ENCODE measurements around the gene IFT172.
A peak's percentile ranks its signal among the peaks of the same experiment; 100 is the strongest.
"Not testable (repeated sequence)": the region's sequence is repeated elsewhere in the genome, so short reads cannot be mapped to it uniquely, and the experiment has no call there.

Gene IFT172, protein sequence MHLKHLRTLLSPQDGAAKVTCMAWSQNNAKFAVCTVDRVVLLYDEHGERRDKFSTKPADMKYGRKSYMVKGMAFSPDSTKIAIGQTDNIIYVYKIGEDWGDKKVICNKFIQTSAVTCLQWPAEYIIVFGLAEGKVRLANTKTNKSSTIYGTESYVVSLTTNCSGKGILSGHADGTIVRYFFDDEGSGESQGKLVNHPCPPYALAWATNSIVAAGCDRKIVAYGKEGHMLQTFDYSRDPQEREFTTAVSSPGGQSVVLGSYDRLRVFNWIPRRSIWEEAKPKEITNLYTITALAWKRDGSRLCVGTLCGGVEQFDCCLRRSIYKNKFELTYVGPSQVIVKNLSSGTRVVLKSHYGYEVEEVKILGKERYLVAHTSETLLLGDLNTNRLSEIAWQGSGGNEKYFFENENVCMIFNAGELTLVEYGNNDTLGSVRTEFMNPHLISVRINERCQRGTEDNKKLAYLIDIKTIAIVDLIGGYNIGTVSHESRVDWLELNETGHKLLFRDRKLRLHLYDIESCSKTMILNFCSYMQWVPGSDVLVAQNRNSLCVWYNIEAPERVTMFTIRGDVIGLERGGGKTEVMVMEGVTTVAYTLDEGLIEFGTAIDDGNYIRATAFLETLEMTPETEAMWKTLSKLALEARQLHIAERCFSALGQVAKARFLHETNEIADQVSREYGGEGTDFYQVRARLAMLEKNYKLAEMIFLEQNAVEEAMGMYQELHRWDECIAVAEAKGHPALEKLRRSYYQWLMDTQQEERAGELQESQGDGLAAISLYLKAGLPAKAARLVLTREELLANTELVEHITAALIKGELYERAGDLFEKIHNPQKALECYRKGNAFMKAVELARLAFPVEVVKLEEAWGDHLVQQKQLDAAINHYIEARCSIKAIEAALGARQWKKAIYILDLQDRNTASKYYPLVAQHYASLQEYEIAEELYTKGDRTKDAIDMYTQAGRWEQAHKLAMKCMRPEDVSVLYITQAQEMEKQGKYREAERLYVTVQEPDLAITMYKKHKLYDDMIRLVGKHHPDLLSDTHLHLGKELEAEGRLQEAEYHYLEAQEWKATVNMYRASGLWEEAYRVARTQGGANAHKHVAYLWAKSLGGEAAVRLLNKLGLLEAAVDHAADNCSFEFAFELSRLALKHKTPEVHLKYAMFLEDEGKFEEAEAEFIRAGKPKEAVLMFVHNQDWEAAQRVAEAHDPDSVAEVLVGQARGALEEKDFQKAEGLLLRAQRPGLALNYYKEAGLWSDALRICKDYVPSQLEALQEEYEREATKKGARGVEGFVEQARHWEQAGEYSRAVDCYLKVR (N-terminal part only)

DNA sequence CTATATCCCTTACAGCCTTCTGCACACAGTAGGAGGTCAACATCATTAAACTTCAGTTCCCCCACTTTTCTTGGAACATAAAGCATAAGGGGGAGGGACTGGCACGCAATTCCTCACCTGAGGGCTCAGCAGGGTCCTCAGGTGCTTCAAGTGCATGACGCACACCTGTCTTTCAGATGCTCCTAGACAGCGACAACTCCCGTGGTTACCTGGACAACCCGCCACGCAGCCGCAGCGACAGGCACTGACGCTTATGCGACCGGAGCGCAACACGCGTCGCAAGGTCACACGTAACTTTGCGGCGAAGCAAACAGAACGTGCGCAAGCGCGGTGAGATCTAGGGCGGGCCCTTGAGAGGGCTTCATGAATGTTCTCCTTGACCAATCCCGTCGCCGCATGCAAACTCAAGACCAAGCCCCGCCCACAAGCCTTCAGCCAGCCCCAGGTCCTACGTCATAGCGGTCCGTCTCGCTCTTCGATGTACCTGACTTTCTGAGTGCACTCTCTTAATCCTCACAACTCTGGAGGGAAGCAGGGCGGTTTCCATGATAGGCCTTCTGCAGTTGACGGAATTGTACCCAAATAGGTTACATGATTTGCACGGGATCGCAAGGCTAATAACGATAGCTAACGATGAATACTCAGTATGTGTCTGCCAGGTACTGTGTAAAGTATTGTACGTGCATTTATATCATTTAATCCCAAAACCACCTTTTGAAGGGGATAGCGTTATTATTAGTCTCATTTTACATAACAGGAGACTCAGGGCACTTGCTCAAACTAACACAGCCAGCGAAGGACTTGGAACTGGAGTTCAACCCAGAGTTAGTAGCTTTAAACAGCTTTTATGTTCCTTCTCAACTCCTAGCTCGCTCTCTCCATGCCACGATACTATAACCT lies at the start of gene IFT172:
IFT172 (minus strand) TSS at position 246 of the 900 bp plus-strand sequence; CDS start at position 156, 90 bp downstream.
- TF ChIP-seq, protein P1, sequence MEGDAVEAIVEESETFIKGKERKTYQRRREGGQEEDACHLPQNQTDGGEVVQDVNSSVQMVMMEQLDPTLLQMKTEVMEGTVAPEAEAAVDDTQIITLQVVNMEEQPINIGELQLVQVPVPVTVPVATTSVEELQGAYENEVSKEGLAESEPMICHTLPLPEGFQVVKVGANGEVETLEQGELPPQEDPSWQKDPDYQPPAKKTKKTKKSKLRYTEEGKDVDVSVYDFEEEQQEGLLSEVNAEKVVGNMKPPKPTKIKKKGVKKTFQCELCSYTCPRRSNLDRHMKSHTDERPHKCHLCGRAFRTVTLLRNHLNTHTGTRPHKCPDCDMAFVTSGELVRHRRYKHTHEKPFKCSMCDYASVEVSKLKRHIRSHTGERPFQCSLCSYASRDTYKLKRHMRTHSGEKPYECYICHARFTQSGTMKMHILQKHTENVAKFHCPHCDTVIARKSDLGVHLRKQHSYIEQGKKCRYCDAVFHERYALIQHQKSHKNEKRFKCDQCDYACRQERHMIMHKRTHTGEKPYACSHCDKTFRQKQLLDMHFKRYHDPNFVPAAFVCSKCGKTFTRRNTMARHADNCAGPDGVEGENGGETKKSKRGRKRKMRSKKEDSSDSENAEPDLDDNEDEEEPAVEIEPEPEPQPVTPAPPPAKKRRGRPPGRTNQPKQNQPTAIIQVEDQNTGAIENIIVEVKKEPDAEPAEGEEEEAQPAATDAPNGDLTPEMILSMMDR (IDR thresholded peaks at IDR 0.05; ENCODE audit: low read depth, low read length) = no peak
- peak within 1 kb of the TSS; percentile 69 to 88 for H3K4me3 ChIP-seq (replicated peaks in 1 of 2; ENCODE audit: low read depth in 2 of 2, low read length in 2 of 2)
- DNase-seq (ENCODE audit: low read depth in 2 of 2) = peak; percentile 98 to 99

DNA sequence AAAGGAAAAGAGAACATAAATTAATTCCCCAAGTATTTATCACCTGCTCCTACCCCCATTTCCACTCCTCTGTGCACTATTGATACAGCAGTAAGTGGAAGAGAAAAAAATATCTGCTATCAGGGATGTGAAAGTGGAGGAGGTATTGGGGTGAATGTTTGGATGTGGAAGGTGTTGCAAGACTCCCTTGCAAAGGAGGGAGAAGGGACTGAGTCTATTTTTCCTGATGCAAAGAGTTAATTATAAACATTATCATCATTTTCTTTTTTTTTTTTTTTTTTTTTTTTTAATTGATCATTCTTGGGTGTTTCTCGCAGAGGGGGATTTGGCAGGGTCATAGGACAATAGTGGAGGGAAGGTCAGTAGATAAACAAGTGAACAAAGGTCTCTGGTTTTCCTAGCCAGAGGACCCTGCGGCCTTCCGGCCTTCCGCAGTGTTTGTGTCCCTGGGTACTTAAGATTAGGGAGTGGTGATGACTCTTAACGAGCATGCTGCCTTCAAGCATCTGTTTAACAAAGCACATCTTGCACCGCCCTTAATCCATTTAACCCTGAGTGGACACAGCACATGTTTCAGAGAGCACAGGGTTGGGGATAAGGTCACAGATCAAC lies 49.4 kb upstream of the IFT172 start:
- DNase-seq (ENCODE audit: low read depth in 2 of 2); H3K4me3 ChIP-seq (replicated peaks in 1 of 2; ENCODE audit: low read depth in 2 of 2, low read length in 2 of 2): not testable (repeated sequence)

DNA sequence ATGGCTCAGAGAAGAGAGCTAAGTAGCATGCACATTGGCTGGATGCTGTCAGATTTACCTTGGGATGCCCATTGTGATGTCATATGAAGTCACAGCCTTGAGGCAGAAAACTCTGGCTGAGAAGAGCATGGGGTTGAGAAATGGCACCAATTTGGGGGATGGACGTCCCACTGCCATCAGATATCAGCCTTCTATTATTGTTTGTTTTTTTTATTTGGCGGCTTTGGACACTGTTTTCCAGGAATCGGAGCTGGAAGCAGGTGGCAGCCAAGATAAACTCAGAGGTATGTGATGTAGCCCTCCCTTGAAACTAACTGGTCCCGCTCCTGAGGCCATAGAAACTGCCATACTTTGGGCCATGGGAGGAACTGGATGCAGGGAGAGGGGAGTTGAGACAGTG lies 47.7 kb upstream of the IFT172 start:
- H3K4me3 ChIP-seq (replicated peaks in 1 of 2; ENCODE audit: low read depth in 2 of 2, low read length in 2 of 2) = no peak overlapping the region
- no peak for DNase-seq (ENCODE audit: low read depth in 2 of 2)
- TF ChIP-seq, protein P1 (IDR thresholded peaks at IDR 0.05; ENCODE audit: low read depth, low read length) = no peak

DNA sequence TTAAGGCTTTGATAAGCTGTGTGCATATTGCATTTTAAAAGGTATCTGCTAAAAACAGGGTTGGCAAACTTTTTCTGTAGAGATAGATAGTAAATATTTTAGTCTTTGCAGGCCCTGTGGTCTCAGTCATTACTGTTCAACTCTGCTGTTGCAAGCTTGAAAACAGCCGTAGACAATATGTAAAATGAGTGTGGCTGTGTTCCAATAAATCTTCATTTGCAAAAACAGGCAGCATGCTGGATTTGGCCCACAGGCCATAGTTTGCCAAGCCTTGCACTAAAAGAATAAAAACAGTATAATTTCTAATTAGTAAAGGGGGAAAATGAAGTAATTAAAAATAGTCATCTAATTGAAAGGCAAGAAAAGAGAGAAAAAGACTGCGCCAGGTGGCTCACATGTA lies 42.4 kb upstream of the IFT172 start:
- TF ChIP-seq, protein P1 (IDR thresholded peaks at IDR 0.05; ENCODE audit: low read depth, low read length) = no peak
- no peak overlapping the region for H3K4me3 ChIP-seq (replicated peaks in 1 of 2; ENCODE audit: low read depth in 2 of 2, low read length in 2 of 2)
- no peak for DNase-seq (ENCODE audit: low read depth in 2 of 2)

DNA sequence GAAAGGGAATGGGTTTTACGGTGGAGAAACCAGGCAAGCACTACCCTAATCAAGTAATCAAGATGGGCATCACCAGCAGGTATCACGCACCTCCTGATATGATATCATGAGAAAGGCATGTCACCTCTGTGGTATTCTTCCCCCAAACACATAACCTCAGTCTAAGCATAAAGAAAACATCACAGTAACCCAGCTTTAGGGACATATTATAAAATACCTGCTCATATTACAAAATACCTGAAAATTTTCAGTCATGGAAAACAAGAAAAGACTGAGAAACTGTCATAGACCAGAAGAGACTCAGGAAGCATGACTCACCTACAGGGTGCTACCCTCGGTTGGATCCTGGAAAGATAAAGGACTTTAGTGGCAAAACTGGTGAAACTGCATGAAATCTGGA lies 37.6 kb upstream of the IFT172 start:
- peak in 1 of 2 donors; percentile 17 for DNase-seq (ENCODE audit: low read depth in 2 of 2)
- TF ChIP-seq, protein P1 (IDR thresholded peaks at IDR 0.05; ENCODE audit: low read depth, low read length) = no peak
- no peak overlapping the region for H3K4me3 ChIP-seq (replicated peaks in 1 of 2; ENCODE audit: low read depth in 2 of 2, low read length in 2 of 2)

DNA sequence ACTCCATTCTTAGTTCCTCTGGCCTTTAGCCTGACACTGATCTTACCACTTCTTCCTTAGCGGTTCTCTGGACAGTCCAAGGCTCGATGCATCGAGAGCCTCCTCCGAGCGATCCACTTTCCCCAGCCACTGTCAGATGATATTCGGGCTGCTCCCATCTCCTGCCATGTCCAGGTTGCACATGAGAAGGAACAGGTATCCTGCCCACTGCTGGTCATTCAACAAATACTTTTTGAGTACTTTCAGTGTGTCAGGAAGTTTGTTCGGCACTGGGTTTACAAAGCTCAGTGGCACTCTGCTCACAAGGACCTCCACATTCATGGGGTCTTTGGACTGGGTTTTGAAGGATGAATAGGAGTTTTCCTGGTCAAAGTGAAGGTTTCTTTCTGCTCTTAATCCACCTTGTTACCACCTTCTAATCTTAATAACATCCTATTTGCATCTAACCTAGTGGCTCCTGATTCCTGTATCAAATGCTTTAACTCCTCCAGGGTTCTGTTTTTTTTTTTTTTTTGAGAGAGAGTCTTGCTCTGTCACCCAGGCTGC lies 32.9 kb upstream of the IFT172 start:
- no peak for DNase-seq (ENCODE audit: low read depth in 2 of 2)
- H3K4me3 ChIP-seq (replicated peaks in 1 of 2; ENCODE audit: low read depth in 2 of 2, low read length in 2 of 2) = no peak overlapping the region
- TF ChIP-seq, protein P1 (IDR thresholded peaks at IDR 0.05; ENCODE audit: low read depth, low read length) = no peak
